NCI-H82 (cell line): ENCODE data around the gene TIMM44.
A peak's percentile ranks its signal among the peaks of the same experiment; 100 is the strongest.
"Not testable (repeated sequence)": the region's sequence is repeated elsewhere in the genome, so short reads cannot be mapped to it uniquely, and the experiment has no call there.

Source experiments
- DNase-seq: peaks from one replicate; lab custom pipeline; 2025; lab: John Stamatoyannopoulos, UW

The TIMM44 gene

DNA sequence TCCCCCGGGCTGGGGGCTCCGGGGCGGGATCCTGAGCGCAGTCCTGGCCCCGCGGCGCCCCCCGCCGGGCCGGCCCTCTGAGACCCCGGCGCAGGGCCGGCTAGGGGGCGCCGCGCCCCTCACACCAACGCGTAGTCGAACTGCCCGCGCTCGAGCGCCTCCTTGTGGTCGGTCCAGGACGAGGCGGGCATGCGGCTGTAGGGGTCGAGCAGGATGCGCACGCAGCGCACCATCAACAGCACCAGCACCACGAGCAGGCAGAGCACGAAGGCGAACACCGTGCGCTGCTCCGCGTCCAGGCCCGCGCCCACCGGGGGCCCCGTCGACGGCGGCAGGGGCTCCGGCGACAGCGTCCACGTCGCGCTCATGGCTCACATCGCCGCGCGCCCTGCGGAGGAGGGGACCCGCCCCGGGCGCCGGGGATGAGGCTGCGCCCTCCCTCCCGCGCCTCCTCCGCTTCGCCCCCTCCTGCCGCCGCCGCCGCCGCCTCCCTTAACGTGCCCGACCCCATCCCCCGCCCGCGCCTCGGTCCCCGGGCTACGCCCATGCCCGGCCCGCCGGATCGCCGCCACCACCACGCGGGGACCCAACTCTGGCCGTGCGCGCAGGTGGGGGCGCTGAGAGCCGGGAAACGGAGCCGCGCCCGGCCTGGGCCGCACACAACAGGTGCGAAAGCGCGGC is 18.2 kb downstream of the TIMM44 start:
- DNase-seq = peak; percentile 89

GRCh38 chr19:7924651-7925170 is 18.8 kb downstream of the TIMM44 start:
- DNase-seq = no peak

- no peak for DNase-seq
Measured at GRCh38 chr19:7924241-7924640, 19.2 kb downstream of the TIMM44 start.

GRCh38 chr19:7923295-7924191 is 19.9 kb downstream of the TIMM44 start:
- no peak for DNase-seq

GRCh38 chr19:7922836-7923195 is 20.6 kb downstream of the TIMM44 start:
- DNase-seq = no peak

DNA sequence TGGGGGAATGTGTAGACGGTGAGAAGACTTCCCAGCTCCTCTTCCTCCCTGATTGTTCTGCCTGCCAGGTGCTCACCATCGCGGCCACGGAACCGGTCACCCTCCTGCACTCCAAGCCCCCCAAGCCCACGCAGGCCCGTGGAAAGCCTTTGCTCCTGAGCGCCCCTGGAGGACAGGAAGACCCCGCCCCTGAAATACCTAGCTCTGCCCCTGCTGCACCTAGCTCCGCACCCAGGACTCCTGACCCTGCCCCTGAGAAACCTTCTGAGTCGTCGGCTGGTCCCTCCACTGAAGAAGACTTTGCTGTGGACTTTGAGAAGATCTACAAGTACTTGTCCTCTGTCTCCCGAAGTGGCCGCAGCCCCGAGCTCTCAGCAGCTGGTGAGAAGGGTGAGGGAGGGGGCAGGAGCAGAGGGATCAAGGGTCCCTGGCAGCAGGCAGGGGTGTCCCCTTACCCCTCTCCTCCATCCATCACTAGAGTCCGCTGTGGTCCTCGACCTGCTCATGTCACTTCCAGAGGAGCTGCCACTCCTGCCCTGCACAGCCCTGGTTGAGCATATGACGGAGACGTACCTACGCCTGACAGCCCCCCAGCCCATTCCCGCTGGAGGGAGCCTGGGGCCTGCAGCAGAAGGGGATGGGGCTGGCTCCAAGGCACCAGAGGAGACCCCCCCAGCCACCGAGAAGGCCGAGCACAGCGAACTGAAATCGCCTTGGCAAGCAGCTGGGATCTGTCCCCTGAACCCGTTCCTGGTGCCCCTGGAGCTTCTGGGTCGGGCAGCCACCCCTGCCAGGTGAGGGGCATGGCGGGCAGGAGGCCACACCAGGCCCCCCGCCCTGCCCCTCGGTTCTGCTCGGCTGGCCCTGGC is 21.3 kb downstream of the TIMM44 start:
- no peak for DNase-seq

GRCh38 chr19:7921302-7921966 is 22.0 kb downstream of the TIMM44 start:
- peak; percentile 66 for DNase-seq

DNA sequence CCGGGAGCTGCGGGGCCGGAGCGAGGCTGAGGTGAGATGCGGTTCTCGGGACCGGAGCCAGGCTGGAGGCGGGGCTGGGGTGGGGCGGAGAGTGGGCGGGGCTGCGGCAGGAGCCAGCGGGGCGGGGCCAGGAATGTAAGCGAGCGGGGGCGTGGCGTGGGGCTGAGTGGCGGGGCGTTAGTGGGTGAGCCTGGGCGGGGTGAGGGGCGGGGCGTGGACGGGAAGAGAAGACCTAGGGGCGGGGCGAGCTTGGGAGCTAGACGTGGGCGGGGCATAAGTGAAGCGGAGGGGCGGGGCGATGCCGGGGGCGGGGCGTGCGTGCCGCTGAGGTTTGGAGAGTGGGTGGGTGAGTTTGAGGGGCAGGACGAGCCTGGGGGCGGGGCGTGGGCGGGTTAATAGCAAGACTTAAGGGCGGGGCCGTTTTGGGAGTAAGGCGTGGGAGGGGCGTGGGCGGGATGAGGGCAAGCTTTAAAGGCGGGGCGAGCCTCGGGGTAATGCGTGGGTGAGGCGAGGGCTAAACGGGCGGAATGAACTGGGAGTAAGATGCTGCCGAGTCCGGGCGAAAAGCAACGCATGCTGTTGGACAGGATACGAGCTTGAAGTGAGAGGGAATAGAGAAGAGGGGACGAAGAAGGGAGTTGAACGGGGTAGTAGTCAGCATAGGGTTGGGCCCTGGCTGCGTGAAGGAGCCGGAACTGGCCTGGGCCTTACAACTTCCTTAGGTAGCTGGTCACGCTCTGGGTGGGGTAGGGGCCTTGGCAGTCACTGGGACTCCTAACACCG is 22.8 kb downstream of the TIMM44 start:
- peak; percentile 98 for DNase-seq

- peak; percentile 95 for DNase-seq
Measured at GRCh38 chr19:7919610-7920518, 23.6 kb downstream of the TIMM44 start, which contains the start of gene SNAPC2. Gene SNAPC2, plus strand, starts transcription at chr19:7920338. Its CDS starts 29 bp downstream, at chr19:7920367.

DNA sequence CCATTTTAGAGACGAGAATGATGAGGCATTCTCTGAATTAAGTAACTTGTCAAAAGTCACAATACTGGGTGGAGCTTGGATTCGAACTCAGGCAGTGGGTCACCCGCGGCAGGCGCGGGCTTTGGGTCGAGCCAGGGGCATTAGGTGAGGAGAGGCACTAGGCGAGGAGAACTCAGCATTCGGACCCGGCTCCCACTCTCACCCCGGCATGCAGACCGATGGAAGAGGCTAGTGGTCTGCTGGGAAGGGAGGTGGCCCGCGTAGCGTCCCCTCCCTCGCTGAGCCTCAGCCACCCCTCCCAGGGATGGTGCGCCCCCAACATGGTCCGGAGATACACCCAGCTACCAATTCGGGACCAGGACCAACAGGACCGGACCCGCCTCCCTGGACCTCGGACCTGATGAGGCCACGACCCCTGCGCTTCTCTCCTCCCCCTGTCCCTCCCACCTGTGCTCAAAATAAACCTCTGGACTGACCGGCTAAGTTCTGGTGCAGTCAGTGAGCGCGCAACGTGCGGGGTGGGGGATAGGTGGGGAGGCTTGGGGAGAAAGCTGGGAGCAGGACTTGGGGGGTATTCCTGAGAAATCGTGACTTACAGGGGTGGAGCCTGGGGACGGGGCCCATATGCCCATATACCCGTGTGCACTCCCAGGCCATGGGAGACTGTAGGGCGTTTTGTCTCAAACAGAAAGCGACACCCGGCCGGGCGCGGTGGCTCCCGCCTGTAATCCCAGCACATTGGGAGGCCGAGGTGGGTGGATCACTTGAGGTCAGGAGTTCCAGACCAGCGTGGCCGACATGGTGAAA is 24.6 kb downstream of the TIMM44 start:
- DNase-seq = no peak

DNA sequence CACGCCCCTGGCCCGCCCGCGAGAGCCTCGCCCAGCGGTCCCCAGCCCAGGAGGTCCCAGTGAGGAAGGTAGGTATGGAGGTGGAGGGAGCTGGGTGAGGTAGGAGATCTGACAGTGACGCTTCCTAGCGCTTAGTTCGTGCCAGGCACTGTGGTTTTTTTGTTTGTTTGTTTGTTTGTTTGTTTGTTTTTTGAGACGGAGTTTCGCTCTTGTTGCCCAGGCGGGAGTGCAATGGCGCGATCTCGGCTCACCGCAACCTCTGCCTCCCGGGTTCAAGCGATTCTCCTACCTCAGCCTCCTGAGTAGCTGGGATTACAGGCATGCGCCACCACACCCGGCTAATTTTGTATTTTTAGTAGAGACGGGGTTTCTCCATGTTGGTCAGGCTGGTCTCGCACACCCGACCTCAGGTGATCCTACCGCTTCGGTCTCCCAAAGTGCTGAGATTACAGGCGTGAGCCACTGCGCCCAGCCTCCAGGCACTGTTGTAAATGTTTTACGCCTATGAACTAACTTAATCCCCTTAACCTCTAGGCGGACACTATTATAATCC is 25.3 kb downstream of the TIMM44 start:
- not testable (repeated sequence) for DNase-seq

- DNase-seq = peak; percentile 70
Measured at GRCh38 chr19:7917267-7918061, 26.0 kb downstream of the TIMM44 start.

- DNase-seq = no peak
Measured at GRCh38 chr19:7916955-7917266, 26.6 kb downstream of the TIMM44 start.

DNA sequence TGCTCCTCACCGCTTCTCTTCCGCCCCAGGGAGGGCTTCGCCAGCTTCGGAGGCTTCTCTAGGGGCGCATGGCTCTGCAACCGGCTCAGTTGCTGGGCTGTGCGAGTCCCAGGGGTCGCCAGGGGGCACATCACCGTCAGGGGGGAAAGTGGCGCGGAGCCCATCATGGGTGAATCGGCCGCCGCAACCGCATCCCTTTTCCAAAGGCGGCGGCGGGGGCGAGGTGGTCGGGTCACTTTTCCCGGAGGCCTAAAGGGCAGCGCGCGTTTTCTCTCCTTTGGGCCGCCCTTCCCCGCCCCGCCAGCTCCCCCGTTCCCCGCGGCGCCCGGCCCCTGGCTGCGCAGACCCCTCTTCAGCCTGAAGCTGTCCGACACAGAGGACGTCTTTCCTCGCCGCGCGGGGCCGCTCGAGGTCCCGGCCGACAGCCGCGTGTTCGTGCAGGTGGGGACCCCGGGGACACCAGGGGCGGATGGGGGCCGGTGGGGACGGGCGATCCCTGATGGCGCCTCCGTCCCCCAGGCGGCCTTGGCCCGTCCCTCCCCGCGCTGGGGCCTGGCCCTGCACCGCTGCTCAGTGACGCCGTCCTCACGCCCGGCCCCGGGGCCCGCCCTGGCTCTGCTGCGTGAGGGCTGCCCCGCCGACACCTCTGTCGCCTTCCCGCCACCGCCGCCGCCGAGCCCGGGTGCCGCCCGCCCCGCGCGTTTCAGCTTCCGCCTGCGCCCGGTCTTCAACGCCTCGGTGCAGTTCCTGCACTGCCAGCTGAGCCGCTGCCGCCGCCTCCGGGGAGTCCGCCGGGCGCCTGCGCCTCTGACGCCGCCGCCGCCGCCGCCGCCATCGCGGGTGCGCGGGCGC is 27.1 kb downstream of the TIMM44 start:
- DNase-seq = no peak

- no peak for DNase-seq
Measured at GRCh38 chr19:7915250-7916102, 28.0 kb downstream of the TIMM44 start.

- DNase-seq = peak; percentile 20
Measured at GRCh38 chr19:7914598-7915045, 28.8 kb downstream of the TIMM44 start, which contains the start of gene TGFBR3L. Gene TGFBR3L, plus strand, starts transcription at chr19:7914830.
